NCI-H82 treated with DMSO at 0.1 percent for 48 hours (cell line): ENCODE measurements around the gene UBXN4.
"Not testable (repeated sequence)": the region's sequence is repeated elsewhere in the genome, so short reads cannot be mapped to it uniquely, and the experiment has no call there.

Source experiments
- DNase-seq: peaks from one replicate; lab custom pipeline; 2025; ENCODE audit not compliant: unreplicated experiment; lab: John Stamatoyannopoulos, UW

The UBXN4 gene, protein sequence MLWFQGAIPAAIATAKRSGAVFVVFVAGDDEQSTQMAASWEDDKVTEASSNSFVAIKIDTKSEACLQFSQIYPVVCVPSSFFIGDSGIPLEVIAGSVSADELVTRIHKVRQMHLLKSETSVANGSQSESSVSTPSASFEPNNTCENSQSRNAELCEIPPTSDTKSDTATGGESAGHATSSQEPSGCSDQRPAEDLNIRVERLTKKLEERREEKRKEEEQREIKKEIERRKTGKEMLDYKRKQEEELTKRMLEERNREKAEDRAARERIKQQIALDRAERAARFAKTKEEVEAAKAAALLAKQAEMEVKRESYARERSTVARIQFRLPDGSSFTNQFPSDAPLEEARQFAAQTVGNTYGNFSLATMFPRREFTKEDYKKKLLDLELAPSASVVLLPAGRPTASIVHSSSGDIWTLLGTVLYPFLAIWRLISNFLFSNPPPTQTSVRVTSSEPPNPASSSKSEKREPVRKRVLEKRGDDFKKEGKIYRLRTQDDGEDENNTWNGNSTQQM

GRCh38 chr2:135741395-135742324 lies at the start of gene UBXN4:
UBXN4 (plus strand) TSS chr2:135741855; CDS start chr2:135741930, 75 bp downstream.
- DNase-seq: peak; percentile 93

GRCh38 chr2:135694711-135695110 lies 46.9 kb upstream of the UBXN4 start:
- no peak for DNase-seq

- no peak for DNase-seq
Measured at GRCh38 chr2:135698838-135699237, 42.8 kb upstream of the UBXN4 start.

GRCh38 chr2:135701442-135701841 lies 40.2 kb upstream of the UBXN4 start:
- DNase-seq: no peak

GRCh38 chr2:135703300-135703699 lies 38.4 kb upstream of the UBXN4 start:
- no peak for DNase-seq

- not testable (repeated sequence) for DNase-seq
Measured at GRCh38 chr2:135704075-135704474, 37.6 kb upstream of the UBXN4 start.

DNA sequence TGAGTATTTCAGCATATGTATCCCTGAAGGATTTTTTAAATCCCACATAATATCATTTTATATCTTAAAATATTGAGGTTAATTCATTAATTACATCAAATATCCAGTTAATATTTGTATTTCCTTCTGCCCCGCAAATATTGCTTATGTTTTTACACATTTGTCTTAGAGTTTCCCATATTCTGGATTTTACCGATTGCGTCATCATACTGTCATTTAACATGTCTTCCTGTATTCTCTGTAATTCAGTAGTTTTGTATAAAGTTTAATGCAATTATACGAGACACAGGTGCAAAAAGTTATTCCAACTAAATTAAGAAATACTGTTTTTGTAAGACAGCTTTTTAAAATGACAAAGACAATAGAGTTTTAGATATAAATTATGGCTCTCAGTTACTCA lies 33.5 kb upstream of the UBXN4 start:
- DNase-seq: no peak

- peak; percentile 39 for DNase-seq
Measured at GRCh38 chr2:135709992-135710391, 31.7 kb upstream of the UBXN4 start.

- not testable (repeated sequence) for DNase-seq
Measured at GRCh38 chr2:135715086-135715485, 26.6 kb upstream of the UBXN4 start.

- no peak for DNase-seq
Measured at GRCh38 chr2:135728064-135728743, 13.5 kb upstream of the UBXN4 start.

DNA sequence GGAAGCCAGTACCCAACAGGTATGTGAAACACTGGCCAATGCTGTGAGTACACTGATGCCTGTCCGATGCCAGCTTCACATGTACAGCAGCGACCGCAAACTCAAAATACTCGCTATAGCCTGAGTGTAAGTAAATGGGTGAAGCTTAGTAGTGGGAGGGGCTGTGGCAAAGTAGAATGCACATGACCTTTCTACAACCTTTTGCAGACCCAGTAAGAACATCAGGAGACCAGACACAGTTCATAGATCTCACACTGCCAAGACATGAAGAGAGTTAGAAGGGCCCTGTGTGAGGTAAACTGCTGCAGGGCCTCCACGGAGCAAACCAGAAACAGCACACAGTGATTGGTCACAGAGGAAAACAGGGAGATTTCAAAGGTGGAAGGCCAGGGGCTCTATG lies 9.1 kb upstream of the UBXN4 start:
- DNase-seq: no peak

DNA sequence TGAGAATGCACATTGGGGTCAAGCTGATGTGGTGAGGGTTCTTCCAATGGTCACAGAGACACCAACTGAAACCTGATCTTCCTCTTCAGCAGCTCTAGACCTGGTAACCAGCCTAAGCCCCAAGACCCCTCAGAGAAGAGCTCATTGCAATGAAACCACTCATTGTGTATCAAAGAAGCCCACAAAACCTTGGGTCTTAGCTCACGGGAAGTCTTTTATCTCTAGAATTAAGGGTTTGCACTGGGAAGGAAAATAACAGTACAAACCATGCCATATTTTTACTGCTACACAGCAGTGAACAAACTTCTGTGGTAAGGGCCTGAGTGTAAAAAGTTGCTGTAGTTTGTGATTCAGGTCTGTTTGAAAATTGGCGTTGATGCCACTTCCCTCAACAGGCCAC lies 8.6 kb upstream of the UBXN4 start:
- DNase-seq: no peak

- no peak for DNase-seq
Measured at GRCh38 chr2:135736546-135736945, 5.1 kb upstream of the UBXN4 start.

DNA sequence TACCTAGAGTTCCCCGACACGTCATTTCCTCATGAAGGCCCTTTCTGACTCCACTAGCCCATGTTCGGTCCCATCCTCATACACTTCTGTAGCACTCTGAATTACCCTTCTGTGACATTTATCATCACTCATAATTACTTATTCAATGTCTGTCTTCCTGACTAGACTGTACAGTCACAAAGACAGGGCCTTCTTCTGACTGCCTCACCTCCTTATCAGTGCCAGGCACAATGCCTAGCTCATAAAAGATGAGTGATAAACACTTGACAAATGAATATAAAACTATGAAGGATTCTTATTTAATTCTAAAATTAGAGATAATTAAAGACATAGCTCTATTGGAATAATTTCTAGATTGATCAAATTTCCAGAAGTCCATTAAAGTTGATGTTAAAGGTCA lies 1.4 kb upstream of the UBXN4 start:
- no peak for DNase-seq

DNA sequence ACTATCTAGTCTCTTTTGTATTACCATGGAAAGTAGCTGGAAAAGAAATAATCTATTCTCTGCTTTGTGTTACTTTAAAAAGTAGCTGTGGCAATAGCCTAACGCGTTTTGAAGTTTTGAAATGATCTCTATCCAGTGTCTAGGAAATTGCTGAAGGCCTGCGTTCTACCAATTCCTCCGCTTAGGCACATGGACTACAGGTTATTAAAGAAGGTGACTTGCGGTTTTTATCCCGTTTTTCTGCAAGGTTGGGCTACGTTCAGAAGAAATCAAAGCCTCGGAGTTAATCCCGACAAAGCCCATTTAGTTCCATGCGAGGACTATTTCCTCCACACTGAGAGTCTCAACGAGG lies 636 bp upstream of the UBXN4 start:
- DNase-seq: no peak

GRCh38 chr2:135742325-135742757 lies 686 bp downstream of the UBXN4 start:
- peak; percentile 31 for DNase-seq

DNA sequence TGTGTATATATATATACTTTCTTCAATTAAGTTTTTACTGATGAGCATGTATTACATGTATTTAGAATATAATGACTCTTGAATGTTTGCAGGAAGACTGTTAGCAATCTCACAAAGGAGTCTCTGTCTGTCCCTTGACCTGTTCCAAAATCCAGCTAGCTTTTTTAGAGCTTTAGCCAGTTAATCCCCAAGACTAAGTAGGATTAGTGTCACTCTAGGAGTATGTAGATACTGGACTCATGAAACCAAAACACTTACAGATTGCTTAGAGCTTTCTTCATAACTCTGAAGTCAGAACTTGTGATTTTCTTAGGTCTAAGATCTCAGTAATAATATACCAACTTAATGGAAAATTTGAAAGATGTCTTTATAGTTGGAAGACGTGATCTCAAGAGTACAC lies 2.2 kb downstream of the UBXN4 start:
- DNase-seq: peak; percentile 91

DNA sequence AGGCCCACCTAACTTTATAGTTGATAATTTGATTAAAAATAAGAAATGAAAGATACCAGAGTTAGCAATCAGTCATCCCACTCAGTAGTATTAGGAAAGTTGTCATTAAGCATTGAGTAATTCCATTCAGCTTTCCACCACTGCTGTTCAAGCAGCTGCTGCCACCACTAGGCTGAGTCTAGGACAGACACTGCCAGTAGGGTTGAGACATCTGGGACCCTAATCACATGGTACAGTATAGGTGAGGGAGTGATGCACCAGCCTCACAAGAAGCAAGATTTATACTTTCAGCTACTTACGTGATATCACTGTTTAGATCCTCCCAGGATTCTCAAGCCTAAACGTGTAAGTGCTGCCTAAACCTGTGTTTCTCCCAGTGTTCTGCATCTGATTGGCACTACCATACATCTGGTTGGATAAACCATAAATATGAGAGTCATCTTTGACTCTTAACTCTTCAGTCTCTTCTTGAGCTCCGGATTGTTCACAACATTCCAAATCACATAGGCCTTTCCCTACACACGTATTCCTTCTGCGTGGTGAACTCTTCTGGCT lies 3.2 kb downstream of the UBXN4 start:
- peak; percentile 69 for DNase-seq

DNA sequence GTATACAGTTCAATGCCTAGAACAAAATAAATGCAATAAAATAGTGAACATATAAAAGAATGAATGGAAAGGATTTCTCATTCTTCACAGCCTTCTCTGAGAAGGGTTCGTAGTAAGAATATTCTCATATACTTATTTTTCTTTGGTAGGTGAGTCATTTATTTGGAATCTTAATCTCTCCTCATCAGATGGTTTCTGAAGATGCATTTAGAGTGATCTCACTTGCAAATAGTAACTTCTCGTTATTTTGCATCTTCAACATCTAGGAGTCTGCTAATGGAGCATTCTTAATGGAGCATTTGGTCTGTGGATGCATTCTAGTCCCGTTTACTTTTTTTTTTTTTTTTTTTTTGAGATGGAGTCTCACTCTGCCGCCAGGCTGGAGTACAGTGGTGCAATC lies 3.9 kb downstream of the UBXN4 start:
- DNase-seq: no peak

- no peak for DNase-seq
Measured at GRCh38 chr2:135755573-135755972, 13.9 kb downstream of the UBXN4 start.

GRCh38 chr2:135756692-135757091 lies 15.0 kb downstream of the UBXN4 start:
- no peak for DNase-seq
